DMS79 treated with DMSO at 0.1 percent for 48 hours (cell line): ENCODE data around the gene BLOC1S6.
A peak's percentile ranks its signal among the peaks of the same experiment; 100 is the strongest.

ENCODE experiments used
- DNase-seq: peaks from one replicate; lab custom pipeline; 2025; lab: John Stamatoyannopoulos, UW

The BLOC1S6 gene

DNA sequence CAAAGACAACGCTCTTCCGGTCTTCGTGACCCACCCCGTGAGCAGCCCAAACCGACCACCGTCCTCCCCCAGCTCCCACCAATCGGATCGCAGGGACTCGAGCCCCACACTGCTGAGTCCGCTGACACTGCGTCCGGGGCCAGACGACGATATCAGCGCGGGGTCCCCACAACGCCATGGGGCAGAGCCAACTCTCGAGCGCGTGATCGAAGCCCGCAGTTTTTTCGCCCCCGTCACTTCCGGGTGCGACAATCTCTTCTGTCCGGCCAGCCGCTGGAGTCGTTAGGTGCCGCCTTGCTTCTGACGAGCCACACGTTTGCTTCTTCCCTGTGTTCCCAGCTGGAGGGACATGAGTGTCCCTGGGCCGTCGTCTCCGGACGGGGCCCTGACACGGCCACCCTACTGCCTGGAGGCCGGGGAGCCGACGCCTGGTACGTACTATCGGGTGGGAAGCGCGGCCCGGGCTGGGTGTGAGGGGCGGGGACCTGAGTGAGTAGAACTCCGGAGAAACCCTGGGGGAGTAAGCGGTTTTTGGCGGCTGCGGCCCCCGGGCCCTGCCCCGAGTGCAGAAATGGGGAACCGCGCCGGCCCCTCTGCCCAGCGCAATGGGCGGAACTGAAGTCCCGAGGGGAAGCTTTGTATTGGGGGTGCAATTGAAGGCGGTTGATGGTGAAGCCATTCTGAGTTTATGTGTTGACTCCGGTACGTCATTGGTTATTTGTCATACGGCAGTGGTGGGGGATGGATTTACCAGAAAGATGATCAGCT is at the start of gene BLOC1S6:
Gene BLOC1S6 (plus strand): TSS at position 285 of the 768 bp plus-strand sequence. CDS start 65 bp downstream, at position 350.
- peak; percentile 72 for DNase-seq

- no peak for DNase-seq
Observed at GRCh38 chr15:45539680-45540079, 47.5 kb upstream of the BLOC1S6 start.

DNA sequence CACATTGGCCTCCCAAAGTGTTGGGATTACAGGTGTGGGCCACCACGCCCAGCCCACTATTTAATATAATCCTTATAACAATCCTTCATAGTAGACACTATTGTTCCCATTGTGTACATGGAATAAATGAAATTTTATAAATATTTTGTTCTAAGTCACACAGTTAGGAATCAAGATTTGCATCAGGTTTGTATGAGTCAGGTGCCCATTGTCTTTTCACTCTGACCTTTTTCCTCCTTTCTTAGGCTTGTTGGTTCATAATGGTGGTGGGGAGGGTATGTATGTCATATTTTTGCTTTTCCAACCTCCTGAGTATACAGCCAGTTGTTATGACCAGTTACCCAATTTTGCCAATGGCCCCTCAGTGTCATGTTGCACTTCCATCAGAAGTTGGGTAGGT is 46.6 kb upstream of the BLOC1S6 start:
- DNase-seq, result no peak

- no peak for DNase-seq
Observed at GRCh38 chr15:45543051-45543450, 44.1 kb upstream of the BLOC1S6 start.

DNA sequence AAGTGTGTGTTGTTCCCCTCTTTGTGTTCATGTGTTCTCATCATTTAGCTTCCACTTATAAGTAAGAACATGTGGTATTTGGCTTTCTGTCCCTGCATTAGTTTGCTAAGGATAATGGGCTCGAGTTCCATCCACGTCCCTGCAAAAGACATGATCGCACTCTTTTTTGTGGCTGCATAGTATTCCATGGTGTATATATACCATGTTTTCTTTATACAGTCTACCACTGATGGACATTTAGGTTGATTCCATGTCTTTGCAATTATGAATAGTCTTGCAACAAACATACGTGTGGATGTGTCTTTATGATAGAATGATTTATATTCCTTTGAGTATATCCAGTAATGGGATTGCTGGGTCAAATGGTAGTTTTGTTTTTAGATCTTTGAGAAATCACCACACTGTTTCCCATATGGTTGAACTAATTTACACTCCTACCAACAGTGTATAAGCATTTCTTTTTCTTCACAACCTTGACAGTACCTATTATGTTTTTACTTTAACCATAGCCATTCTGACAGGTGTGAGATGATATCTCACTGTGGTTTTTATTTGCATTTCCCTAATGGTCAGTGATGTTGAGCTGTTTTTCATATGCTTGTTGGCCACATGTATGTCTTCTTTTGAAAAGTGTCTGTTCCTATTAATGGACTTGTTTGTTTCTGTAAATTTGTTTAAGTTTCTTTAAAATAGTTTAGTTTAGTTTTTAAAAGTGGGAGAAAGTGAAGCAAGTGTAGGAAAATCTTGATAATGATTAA is 42.7 kb upstream of the BLOC1S6 start:
- no peak for DNase-seq

- DNase-seq, result no peak
Observed at GRCh38 chr15:45546789-45547188, 40.4 kb upstream of the BLOC1S6 start.

- no peak for DNase-seq
Observed at GRCh38 chr15:45548753-45549520, 38.2 kb upstream of the BLOC1S6 start.

- DNase-seq, result no peak
Observed at GRCh38 chr15:45549541-45550220, 37.5 kb upstream of the BLOC1S6 start.

- DNase-seq, result no peak
Observed at GRCh38 chr15:45550436-45550835, 36.7 kb upstream of the BLOC1S6 start.

GRCh38 chr15:45551676-45552075 is 35.5 kb upstream of the BLOC1S6 start:
- DNase-seq, result no peak

DNA sequence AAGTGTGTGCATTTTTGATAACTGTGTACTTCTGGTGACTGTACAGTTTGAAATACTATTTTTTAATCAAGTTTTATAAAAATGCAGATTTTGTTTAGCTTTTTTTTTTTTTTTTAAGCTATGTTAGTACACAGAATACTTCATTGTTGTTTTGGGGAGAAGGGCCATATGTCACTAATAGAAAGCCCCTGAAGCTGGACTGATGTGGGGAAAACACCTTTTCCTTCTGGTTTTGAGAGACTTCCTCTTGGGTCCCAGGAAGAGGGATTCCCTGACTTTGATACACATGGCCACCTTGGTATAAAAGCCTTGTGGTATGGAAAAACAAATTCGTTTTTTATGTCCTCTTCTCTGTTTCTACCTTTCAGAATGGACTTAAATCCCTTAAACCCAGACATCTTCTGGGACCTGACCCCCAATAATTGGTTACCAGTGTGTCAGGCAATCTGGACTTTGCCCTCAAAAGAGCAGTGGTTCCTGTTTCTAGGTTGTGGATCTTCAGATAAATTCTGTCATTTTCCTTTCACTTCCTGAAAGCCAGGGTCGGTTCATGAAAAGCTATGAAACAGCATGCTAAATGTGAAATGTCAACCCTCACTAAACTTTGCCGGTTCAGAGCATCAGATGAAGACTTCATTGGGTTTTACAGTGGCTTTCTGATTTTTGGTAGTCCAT is 31.1 kb upstream of the BLOC1S6 start:
- no peak for DNase-seq

DNA sequence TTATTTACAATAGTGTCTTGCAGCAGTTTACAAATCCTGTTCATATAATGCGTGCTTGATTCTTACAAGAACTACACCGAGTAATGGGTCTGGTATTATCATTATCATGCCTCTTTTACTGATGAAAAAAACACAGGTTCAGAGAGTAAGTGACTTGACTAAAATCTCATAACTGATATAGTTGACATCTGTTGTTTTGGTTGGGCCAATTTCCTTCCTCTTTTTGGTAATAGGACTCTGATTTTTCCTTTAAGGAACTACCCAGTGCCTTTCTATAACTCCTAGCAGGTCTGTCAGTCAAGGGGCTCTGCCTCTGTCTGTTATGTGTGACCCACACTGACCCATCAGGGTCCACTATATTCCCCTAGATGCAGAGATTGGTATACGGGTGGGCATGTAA is 14.6 kb upstream of the BLOC1S6 start:
- no peak for DNase-seq

- no peak for DNase-seq
Observed at GRCh38 chr15:45573961-45574629, 13.1 kb upstream of the BLOC1S6 start.

GRCh38 chr15:45581919-45582318 is 5.3 kb upstream of the BLOC1S6 start:
- no peak for DNase-seq

- no peak for DNase-seq
Observed at GRCh38 chr15:45583731-45584639, 3.2 kb upstream of the BLOC1S6 start.

DNA sequence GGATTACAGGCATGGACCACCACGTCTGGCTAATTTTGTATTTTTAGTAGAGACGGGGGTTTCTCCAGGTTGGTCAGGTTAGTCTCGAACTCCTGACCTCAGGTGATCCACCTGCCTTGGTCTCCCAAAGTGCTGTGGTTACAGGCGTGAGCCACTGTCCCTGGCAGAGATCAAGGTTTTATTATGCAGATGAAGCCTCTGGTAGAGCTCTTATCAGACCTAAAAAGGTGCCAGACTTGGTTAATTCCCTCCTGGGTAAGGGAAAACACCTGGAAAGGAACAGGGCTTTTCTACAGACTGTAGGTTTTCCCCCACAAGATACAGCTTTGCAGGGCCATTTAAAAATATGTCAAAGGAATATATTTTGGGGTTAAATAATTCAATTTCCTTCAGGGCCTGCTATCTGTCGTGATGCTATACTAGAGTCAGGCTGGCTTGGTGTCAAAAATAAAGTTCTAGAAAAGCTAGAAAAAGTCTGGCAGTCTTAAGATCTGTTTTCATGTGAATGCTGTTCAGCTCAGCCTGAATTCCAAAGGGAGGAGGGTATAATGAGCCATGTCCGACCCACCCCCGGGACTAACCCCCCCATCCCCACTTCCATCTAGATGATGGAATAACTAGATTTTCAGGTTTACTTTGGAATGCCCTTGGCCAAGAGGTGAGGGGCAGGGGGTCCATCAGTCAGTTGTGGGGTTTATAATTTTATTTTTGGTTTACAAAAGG is 1.9 kb upstream of the BLOC1S6 start:
- DNase-seq, result no peak

DNA sequence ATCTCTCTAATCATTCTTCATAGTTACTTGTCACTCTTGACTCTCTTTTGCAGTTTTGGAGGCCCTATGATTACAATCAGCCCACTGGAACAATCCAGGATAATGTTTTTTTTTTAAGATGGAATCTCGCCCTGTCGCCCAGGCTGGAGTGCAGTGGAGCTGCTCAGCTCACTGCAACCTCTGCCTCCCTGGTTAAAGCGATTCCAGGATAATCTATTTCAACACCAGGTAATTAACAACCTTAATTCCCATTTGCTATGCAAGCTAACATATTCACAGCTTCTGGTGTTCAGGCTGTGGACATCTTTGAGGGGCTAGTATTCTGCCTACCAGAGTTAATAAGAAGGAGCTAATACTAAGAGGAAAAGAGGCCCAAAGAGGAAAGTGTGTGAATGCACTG is 1.1 kb upstream of the BLOC1S6 start:
- no peak for DNase-seq

GRCh38 chr15:45586601-45587094 is 531 bp upstream of the BLOC1S6 start:
- peak; percentile 36 for DNase-seq

GRCh38 chr15:45587863-45588170 is 638 bp downstream of the BLOC1S6 start:
- no peak for DNase-seq
